Neural cell (in vitro differentiated cells): ENCODE results near the gene CYP4F12. TPM values are rescaled to one million over a fixed set of nuclear protein-coding genes. Genes with fewer than 3 reads are reported as not detected.

ENCODE experiments used
- H2AFZ ChIP-seq: fragments of 200-600, 300-800 bp; sonication (generic), shearing (Covaris generic); 2 replicates; pipeline ENCODE4 v1.6.0; 2014; ENCODE audit warnings: low read depth, mild to moderate bottlenecking, antibody characterized with exemption, low read length, moderate library complexity
- H3F3A ChIP-seq: fragments of 200-600 bp; shearing (Covaris generic); 2 replicates; pipeline ENCODE4 v1.6.1; 2016; ENCODE audit warnings: mild to moderate bottlenecking, moderate library complexity, mixed read lengths, antibody characterized with exemption, low read length; ENCODE audit not compliant: insufficient read depth, poor library complexity, severe bottlenecking
- H3K27ac ChIP-seq: fragments of 200-600, 300-800 bp; sonication (generic), shearing (Covaris generic); 2 replicates; pipeline ENCODE4 v1.5.1; 2014; ENCODE audit warnings: mild to moderate bottlenecking, low read length, moderate library complexity
- H3K27me3 ChIP-seq: fragments of 300-800, 200-600 bp; sonication (generic), shearing (Covaris generic); 2 replicates; pipeline ENCODE4 v1.6.0; 2014; ENCODE audit warnings: mild to moderate bottlenecking, low read depth, low read length, moderate library complexity; ENCODE audit not compliant: insufficient read depth
- H3K36me3 ChIP-seq: fragments of 300-800, 200-600 bp; sonication (generic), shearing (Covaris generic); 2 replicates; pipeline ENCODE4 v1.5.1; 2014; ENCODE audit warnings: mild to moderate bottlenecking, antibody characterized with exemption, low read length, moderate library complexity; ENCODE audit not compliant: insufficient read depth
- H3K4me2 ChIP-seq: fragments of 300-800, 200-600 bp; sonication (generic), shearing (Covaris generic); 2 replicates; pipeline ENCODE4 v1.6.0; 2014; ENCODE audit warnings: mild to moderate bottlenecking, low read length
- H3K4me3 ChIP-seq: fragments of 300-800, 200-600 bp; sonication (generic), shearing (Covaris generic); 2 replicates; pipeline ENCODE4 v1.5.1; 2014; ENCODE audit warnings: mild to moderate bottlenecking, low read length, moderate library complexity
- H3K79me2 ChIP-seq: fragments of 200-600 bp; shearing (Covaris generic); replicated peaks from 2 replicates; pipeline ENCODE4 v1.6.0; 2014; ENCODE audit warnings: mild to moderate bottlenecking, low read length, moderate library complexity; ENCODE audit not compliant: insufficient read depth
- H3K9ac ChIP-seq: fragments of 300-800, 200-600 bp; sonication (generic), shearing (Covaris generic); 2 replicates; pipeline ENCODE4 v1.6.1; 2016; ENCODE audit warnings: mild to moderate bottlenecking, low read length, mixed read lengths
- H3K9me2 ChIP-seq: fragments of 200-600 bp; shearing (Covaris generic); 2 replicates; pipeline ENCODE4 v1.6.1; 2016; ENCODE audit warnings: mild to moderate bottlenecking, low read length, mixed read lengths; ENCODE audit not compliant: insufficient read depth
- H3K9me3 ChIP-seq: fragments of 200-600, 300-800 bp; sonication (generic), shearing (Covaris generic); 2 replicates; pipeline ENCODE4 v1.6.1; 2016; ENCODE audit warnings: mild to moderate bottlenecking, mixed run types, low read length, moderate library complexity, mixed read lengths
- H4K20me1 ChIP-seq: fragments of 200-600 bp; shearing (Covaris generic); 2 replicates; pipeline ENCODE4 v1.6.1; 2016; ENCODE audit warnings: mild to moderate bottlenecking, mixed run types; ENCODE audit not compliant: insufficient read depth
- EP300 ChIP-seq: fragments of 450-650 bp; conservative IDR thresholded peaks from 2 replicates; pipeline ENCODE4 v1.6.1; 2014; ENCODE audit warnings: antibody characterized with exemption, mild to moderate bottlenecking, moderate library complexity; ENCODE audit not compliant: poor library complexity, severe bottlenecking
- EZH2 ChIP-seq: fragments of 200-600, 300-800 bp; shearing (Covaris generic), sonication (generic); IDR thresholded peaks from 2 replicates; pipeline ENCODE4 v1.6.1; 2014; ENCODE audit warnings: antibody characterized with exemption, low read length, borderline replicate concordance, mild to moderate bottlenecking; ENCODE audit not compliant: insufficient read depth, poor library complexity, severe bottlenecking
- MXI1 ChIP-seq: fragments of 450-650 bp; conservative IDR thresholded peaks from 2 replicates; pipeline ENCODE4 v1.6.1; 2014; ENCODE audit warnings: antibody characterized with exemption, mild to moderate bottlenecking; ENCODE audit not compliant: poor library complexity, severe bottlenecking
- POLR2AphosphoS5 ChIP-seq: IDR thresholded peaks from 2 replicates; pipeline ENCODE4 v1.6.1; 2012
- RAD21 ChIP-seq: fragments of 450-650 bp; conservative IDR thresholded peaks from 2 replicates; pipeline ENCODE4 v1.6.1; 2014; ENCODE audit warnings: antibody characterized with exemption, mild to moderate bottlenecking, moderate library complexity
- SMC3 ChIP-seq: fragments of 450-650 bp; conservative IDR thresholded peaks from 2 replicates; pipeline ENCODE4 v1.6.1; 2014; ENCODE audit warnings: antibody characterized with exemption, mild to moderate bottlenecking, moderate library complexity; ENCODE audit not compliant: poor library complexity
- TAF1 ChIP-seq: IDR thresholded peaks from 2 replicates; pipeline ENCODE4 v1.6.1; 2012; ENCODE audit warnings: low read depth
- polyA plus RNA-seq: library from polyadenylated mRNA; depleted of rRNA; stranded (reverse); fragments of >200 nt; gene quantifications from 2 replicates; pipeline ENCODE4 v1.2.3, GENCODE V29; 2014
- TF ChIP-seq, protein P1 (sequence below): fragments of 450-650 bp; IDR thresholded peaks from 2 replicates; pipeline ENCODE4 v1.5.1; 2014; ENCODE audit warnings: antibody characterized with exemption, mild to moderate bottlenecking, moderate library complexity; ENCODE audit not compliant: poor library complexity, severe bottlenecking
- TF ChIP-seq, protein P2 (sequence below): IDR thresholded peaks from 2 replicates; pipeline ENCODE4 v1.6.1; 2012; ENCODE audit warnings: borderline replicate concordance

CYP4F12 gene
- polyA plus RNA-seq, 1 donor from 2014 or later: not detected

GRCh38 chr19:15717809-15718208, 44.9 kb downstream of the CYP4F12 start:
- Histone ChIP-seq H3K27ac (no peak overlapping the region), H3K9ac (no peak overlapping the region), H3F3A (no peaks in the 10 kb centered on the region), H3K36me3 (no peaks in the 10 kb centered on the region), H3K9me3 (peaks cover under 1% of the 10 kb centered on the region), H3K79me2 (no peaks in the 10 kb centered on the region), H4K20me1 (no peaks in the 10 kb centered on the region), H3K27me3 (no peaks in the 10 kb centered on the region), H3K9me2 (no peaks in the 10 kb centered on the region), H3K4me2 (no peak overlapping the region), H3K4me3 (no peak overlapping the region), H2AFZ (no peak overlapping the region)
- TF ChIP-seq TAF1: no peak
- TF ChIP-seq EP300: no peak
- TF ChIP-seq EZH2: no peak
- TF ChIP-seq, protein P1, sequence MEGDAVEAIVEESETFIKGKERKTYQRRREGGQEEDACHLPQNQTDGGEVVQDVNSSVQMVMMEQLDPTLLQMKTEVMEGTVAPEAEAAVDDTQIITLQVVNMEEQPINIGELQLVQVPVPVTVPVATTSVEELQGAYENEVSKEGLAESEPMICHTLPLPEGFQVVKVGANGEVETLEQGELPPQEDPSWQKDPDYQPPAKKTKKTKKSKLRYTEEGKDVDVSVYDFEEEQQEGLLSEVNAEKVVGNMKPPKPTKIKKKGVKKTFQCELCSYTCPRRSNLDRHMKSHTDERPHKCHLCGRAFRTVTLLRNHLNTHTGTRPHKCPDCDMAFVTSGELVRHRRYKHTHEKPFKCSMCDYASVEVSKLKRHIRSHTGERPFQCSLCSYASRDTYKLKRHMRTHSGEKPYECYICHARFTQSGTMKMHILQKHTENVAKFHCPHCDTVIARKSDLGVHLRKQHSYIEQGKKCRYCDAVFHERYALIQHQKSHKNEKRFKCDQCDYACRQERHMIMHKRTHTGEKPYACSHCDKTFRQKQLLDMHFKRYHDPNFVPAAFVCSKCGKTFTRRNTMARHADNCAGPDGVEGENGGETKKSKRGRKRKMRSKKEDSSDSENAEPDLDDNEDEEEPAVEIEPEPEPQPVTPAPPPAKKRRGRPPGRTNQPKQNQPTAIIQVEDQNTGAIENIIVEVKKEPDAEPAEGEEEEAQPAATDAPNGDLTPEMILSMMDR: no peak
- TF ChIP-seq POLR2AphosphoS5: no peak
- TF ChIP-seq MXI1: no peak
- TF ChIP-seq RAD21: no peak
- TF ChIP-seq, protein P2, sequence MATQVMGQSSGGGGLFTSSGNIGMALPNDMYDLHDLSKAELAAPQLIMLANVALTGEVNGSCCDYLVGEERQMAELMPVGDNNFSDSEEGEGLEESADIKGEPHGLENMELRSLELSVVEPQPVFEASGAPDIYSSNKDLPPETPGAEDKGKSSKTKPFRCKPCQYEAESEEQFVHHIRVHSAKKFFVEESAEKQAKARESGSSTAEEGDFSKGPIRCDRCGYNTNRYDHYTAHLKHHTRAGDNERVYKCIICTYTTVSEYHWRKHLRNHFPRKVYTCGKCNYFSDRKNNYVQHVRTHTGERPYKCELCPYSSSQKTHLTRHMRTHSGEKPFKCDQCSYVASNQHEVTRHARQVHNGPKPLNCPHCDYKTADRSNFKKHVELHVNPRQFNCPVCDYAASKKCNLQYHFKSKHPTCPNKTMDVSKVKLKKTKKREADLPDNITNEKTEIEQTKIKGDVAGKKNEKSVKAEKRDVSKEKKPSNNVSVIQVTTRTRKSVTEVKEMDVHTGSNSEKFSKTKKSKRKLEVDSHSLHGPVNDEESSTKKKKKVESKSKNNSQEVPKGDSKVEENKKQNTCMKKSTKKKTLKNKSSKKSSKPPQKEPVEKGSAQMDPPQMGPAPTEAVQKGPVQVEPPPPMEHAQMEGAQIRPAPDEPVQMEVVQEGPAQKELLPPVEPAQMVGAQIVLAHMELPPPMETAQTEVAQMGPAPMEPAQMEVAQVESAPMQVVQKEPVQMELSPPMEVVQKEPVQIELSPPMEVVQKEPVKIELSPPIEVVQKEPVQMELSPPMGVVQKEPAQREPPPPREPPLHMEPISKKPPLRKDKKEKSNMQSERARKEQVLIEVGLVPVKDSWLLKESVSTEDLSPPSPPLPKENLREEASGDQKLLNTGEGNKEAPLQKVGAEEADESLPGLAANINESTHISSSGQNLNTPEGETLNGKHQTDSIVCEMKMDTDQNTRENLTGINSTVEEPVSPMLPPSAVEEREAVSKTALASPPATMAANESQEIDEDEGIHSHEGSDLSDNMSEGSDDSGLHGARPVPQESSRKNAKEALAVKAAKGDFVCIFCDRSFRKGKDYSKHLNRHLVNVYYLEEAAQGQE: no peak
- no peak for TF ChIP-seq SMC3

DNA sequence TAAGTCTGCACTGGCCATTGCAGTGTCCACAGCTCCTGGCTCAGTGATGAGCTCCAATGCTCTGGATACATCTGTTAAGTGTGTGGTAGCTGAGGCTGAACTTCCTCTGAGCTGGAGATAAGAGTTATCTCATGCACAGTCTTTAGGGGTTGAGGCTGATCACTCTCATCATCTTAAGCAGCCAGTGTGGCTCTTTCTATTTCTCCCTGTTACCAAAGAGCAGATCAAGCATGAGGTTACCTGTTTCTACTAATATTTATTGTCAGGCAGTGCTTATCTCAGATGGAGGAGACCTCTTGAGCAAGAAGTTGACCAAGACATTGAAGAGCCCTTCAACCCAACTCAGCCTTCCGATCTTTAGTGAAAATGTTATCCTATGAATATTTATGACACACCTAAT, 48.4 kb downstream of the CYP4F12 start:
- H3K27ac ChIP-seq: no peak overlapping the region
- H3K9me3 ChIP-seq: peaks cover 3% of the 10 kb centered on the region
- H4K20me1 ChIP-seq: no peaks in the 10 kb centered on the region
- no peaks in the 10 kb centered on the region for H3F3A ChIP-seq
- TF ChIP-seq EZH2 (no peak), POLR2AphosphoS5 (no peak), TAF1 (no peak), SMC3 (no peak)
- TF ChIP-seq, protein P2: no peak
- H3K9me2 ChIP-seq: no peaks in the 10 kb centered on the region
- no peaks in the 10 kb centered on the region for H3K79me2 ChIP-seq
- no peak overlapping the region for H3K4me2 ChIP-seq
- H3K9ac ChIP-seq: no peak overlapping the region
- H2AFZ ChIP-seq: no peak overlapping the region
- H3K4me3 ChIP-seq: no peak overlapping the region
- no peaks in the 10 kb centered on the region for H3K27me3 ChIP-seq
- no peaks in the 10 kb centered on the region for H3K36me3 ChIP-seq
